Measurements from ENCODE around the gene AASDH.

The AASDH gene

DNA sequence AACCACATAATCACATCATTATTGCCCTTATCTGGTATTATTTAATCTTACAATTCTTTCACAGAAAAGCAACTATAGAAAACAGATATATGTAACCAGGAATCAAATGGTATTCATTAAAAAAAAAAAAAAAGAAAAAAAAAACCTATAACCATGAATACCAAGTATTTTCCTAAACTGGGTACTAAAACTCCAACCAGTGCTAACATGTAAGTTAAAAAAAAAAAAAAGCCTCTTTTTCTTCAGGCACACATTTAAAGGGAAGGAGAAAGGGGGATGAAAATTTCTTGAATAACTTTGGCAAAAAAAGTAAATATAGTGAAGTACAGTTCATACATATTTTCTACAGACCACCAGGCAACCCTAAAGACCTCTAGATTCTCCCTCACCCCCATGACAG, 46.0 kb upstream of the AASDH start:
- no peak for DNase-seq
- peaks cover 23% of the 10 kb centered on the region for H3F3A ChIP-seq (ENCODE audit: insufficient read depth, low read length)
- no peaks in the 10 kb centered on the region for H3K4me1 ChIP-seq (ENCODE audit: low read length)
- H3K9ac ChIP-seq (ENCODE audit: low read length), result peak overlapping the region; percentile 19; the same call in 1 of the 2 replicates
- H4K20me1 ChIP-seq (ENCODE audit: insufficient read depth, low read length), result peaks cover 30% of the 10 kb centered on the region
- H3K27ac ChIP-seq (ENCODE audit: low read length), result no peak overlapping the region
- H3K4me3 ChIP-seq (ENCODE audit: low read length), result peak overlapping the region; percentile 78
- no peak overlapping the region for H2AFZ ChIP-seq (ENCODE audit: low read length)
- H3K9me2 ChIP-seq (replicated peaks; ENCODE audit: insufficient read depth, low read length), result no peaks in the 10 kb centered on the region
- no peaks in the 10 kb centered on the region for H3K9me3 ChIP-seq (replicated peaks; ENCODE audit: insufficient read depth, low read length)
- peaks cover 90% of the 10 kb centered on the region for H3K79me2 ChIP-seq (ENCODE audit: low read length)
- H3K36me3 ChIP-seq (replicated peaks; ENCODE audit: insufficient read depth, low read length), result 0 out of 2 replicates have a peak, but pooled peaks cover 4% of the 10 kb centered on the region
- TF ChIP-seq EZH2 (optimal IDR thresholded peaks at IDR 0.05; ENCODE audit: low read depth, low read length) (no peak), EZH2phosphoT487 (IDR thresholded peaks at IDR 0.05; ENCODE audit: low read length) (no peak)
- TF ChIP-seq, protein P1, sequence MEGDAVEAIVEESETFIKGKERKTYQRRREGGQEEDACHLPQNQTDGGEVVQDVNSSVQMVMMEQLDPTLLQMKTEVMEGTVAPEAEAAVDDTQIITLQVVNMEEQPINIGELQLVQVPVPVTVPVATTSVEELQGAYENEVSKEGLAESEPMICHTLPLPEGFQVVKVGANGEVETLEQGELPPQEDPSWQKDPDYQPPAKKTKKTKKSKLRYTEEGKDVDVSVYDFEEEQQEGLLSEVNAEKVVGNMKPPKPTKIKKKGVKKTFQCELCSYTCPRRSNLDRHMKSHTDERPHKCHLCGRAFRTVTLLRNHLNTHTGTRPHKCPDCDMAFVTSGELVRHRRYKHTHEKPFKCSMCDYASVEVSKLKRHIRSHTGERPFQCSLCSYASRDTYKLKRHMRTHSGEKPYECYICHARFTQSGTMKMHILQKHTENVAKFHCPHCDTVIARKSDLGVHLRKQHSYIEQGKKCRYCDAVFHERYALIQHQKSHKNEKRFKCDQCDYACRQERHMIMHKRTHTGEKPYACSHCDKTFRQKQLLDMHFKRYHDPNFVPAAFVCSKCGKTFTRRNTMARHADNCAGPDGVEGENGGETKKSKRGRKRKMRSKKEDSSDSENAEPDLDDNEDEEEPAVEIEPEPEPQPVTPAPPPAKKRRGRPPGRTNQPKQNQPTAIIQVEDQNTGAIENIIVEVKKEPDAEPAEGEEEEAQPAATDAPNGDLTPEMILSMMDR (IDR thresholded peaks at IDR 0.05; ENCODE audit: low read length), result no peak
- peak overlapping the region; percentile 86 for H3K4me2 ChIP-seq (ENCODE audit: low read depth, low read length)
- H3K27me3 ChIP-seq (replicated peaks; ENCODE audit: insufficient read depth, low read length), result no peaks in the 10 kb centered on the region

DNA sequence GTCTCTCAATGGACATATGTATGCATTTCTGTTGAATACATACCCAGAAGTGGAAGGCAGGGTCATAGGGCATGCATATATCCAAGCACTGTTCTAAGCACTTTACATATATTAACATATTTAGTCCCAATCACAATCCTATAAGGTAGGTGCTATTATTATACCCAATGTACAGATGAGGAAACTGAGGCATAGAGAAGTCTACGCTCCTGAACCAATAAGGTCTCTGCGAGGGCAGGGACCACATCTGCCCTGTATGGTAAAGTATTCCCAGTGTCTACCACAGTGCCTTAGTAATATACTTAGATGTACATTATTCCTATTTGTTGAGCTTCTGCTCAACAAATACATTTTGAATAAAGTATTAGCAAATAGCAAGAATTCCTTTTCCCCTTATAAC, 42.9 kb upstream of the AASDH start:
- H2AFZ ChIP-seq (ENCODE audit: low read length), result no peak overlapping the region
- H3K27me3 ChIP-seq (replicated peaks; ENCODE audit: insufficient read depth, low read length), result no peaks in the 10 kb centered on the region
- H3K9me3 ChIP-seq (replicated peaks; ENCODE audit: insufficient read depth, low read length), result no peaks in the 10 kb centered on the region
- H3F3A ChIP-seq (ENCODE audit: insufficient read depth, low read length), result peaks cover 13% of the 10 kb centered on the region
- no peak overlapping the region for H3K9ac ChIP-seq (ENCODE audit: low read length)
- no peak overlapping the region for H3K4me2 ChIP-seq (ENCODE audit: low read depth, low read length)
- H3K27ac ChIP-seq (ENCODE audit: low read length), result no peak overlapping the region
- H3K4me1 ChIP-seq (ENCODE audit: low read length), result no peaks in the 10 kb centered on the region
- H3K4me3 ChIP-seq (ENCODE audit: low read length), result no peak overlapping the region
- peaks cover 44% of the 10 kb centered on the region for H4K20me1 ChIP-seq (ENCODE audit: insufficient read depth, low read length)
- H3K36me3 ChIP-seq (replicated peaks; ENCODE audit: insufficient read depth, low read length), result 0 out of 2 replicates have a peak, but pooled peaks cover 4% of the 10 kb centered on the region
- no peak for DNase-seq
- H3K79me2 ChIP-seq (ENCODE audit: low read length), result peaks cover 99% of the 10 kb centered on the region
- no peak for TF ChIP-seq EZH2 (optimal IDR thresholded peaks at IDR 0.05; ENCODE audit: low read depth, low read length)
- no peaks in the 10 kb centered on the region for H3K9me2 ChIP-seq (replicated peaks; ENCODE audit: insufficient read depth, low read length)

DNA sequence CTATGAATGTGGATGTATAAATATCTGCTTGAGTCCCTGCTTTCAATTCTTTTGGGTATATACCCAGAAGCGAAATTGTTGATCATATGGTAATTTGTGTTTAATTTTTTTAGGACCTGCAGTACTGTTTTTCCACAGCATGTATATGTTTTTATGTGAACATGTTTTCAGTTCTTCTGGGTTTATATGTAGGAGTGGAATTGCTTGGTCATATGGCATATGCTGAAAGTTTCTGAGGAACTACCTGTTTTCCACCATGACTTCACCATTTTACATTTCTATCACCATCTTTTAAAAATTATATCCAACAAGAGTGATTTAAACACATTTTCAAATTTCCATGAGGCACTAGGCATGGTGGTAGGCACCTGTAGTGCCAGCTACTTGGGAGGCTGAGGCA, 39.9 kb upstream of the AASDH start:
- no peaks in the 10 kb centered on the region for H3K27me3 ChIP-seq (replicated peaks; ENCODE audit: insufficient read depth, low read length)
- H3K9me2 ChIP-seq (replicated peaks; ENCODE audit: insufficient read depth, low read length), result no peaks in the 10 kb centered on the region
- no peak overlapping the region for H3K27ac ChIP-seq (ENCODE audit: low read length)
- H3K36me3 ChIP-seq (replicated peaks; ENCODE audit: insufficient read depth, low read length), result 0 out of 2 replicates have a peak, but pooled peaks cover 4% of the 10 kb centered on the region
- H3K4me2 ChIP-seq (ENCODE audit: low read depth, low read length), result no peak overlapping the region
- H3K79me2 ChIP-seq (ENCODE audit: low read length), result peaks cover 100% of the 10 kb centered on the region
- H3K4me1 ChIP-seq (ENCODE audit: low read length), result peaks cover 4% of the 10 kb centered on the region; the same call in 1 of the 2 replicates
- no peak overlapping the region for H3K4me3 ChIP-seq (ENCODE audit: low read length)
- H3F3A ChIP-seq (ENCODE audit: insufficient read depth, low read length), result no peaks in the 10 kb centered on the region
- no peak overlapping the region for H2AFZ ChIP-seq (ENCODE audit: low read length)
- H3K9me3 ChIP-seq (replicated peaks; ENCODE audit: insufficient read depth, low read length), result no peaks in the 10 kb centered on the region
- H4K20me1 ChIP-seq (ENCODE audit: insufficient read depth, low read length), result peaks cover 62% of the 10 kb centered on the region
- no peak for DNase-seq
- TF ChIP-seq EZH2phosphoT487 (IDR thresholded peaks at IDR 0.05; ENCODE audit: low read length) (no peak), EZH2 (optimal IDR thresholded peaks at IDR 0.05; ENCODE audit: low read depth, low read length) (no peak)
- TF ChIP-seq, protein P1 (IDR thresholded peaks at IDR 0.05; ENCODE audit: low read length), result no peak
- H3K9ac ChIP-seq (ENCODE audit: low read length), result no peak overlapping the region

DNA sequence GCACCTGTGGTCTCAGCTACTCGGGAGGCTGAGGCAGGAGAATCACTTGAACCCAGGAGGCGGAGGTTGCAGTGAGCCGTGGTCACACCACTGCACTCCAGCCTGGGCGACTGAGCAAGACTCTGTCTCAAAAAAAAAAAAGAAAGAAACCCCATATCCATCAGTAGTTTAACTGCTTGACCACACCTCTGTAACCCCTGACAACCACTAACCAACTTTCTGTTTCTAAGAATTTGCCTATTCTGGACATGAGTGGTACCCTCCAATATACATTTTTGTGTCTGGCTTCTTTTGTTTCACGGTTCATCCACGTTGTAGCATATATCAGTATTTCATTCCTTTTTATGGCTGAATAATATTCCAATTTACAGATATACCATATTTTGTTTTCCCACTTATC, 39.0 kb upstream of the AASDH start:
- H3K9me3 ChIP-seq (replicated peaks; ENCODE audit: insufficient read depth, low read length), result no peaks in the 10 kb centered on the region
- no peak overlapping the region for H3K4me3 ChIP-seq (ENCODE audit: low read length)
- H4K20me1 ChIP-seq (ENCODE audit: insufficient read depth, low read length), result peaks cover 53% of the 10 kb centered on the region
- H3F3A ChIP-seq (ENCODE audit: insufficient read depth, low read length), result no peaks in the 10 kb centered on the region
- no peak overlapping the region for H3K27ac ChIP-seq (ENCODE audit: low read length)
- peaks cover 100% of the 10 kb centered on the region for H3K79me2 ChIP-seq (ENCODE audit: low read length)
- no peaks in the 10 kb centered on the region for H3K27me3 ChIP-seq (replicated peaks; ENCODE audit: insufficient read depth, low read length)
- TF ChIP-seq EZH2phosphoT487 (IDR thresholded peaks at IDR 0.05; ENCODE audit: low read length) (no peak), EZH2 (optimal IDR thresholded peaks at IDR 0.05; ENCODE audit: low read depth, low read length) (no peak)
- TF ChIP-seq, protein P1 (IDR thresholded peaks at IDR 0.05; ENCODE audit: low read length), result no peak
- no peak for DNase-seq
- H3K36me3 ChIP-seq (replicated peaks; ENCODE audit: insufficient read depth, low read length), result no peaks in the 10 kb centered on the region
- peaks cover 4% of the 10 kb centered on the region; the same call in 1 of the 2 replicates for H3K4me1 ChIP-seq (ENCODE audit: low read length)
- H3K9me2 ChIP-seq (replicated peaks; ENCODE audit: insufficient read depth, low read length), result no peaks in the 10 kb centered on the region
- no peak overlapping the region for H2AFZ ChIP-seq (ENCODE audit: low read length)
- no peak overlapping the region for H3K9ac ChIP-seq (ENCODE audit: low read length)
- no peak overlapping the region for H3K4me2 ChIP-seq (ENCODE audit: low read depth, low read length)

All from MM.1S (cell line).